Activated T-cell treated with anti-CD3 and anti-CD28 coated beads for 48 hours (primary cell): ENCODE data around the gene CCNA1.

Experiments
- DNase-seq: peaks from one replicate; pipeline ENCODE4 v3.0.0-alpha.2; 2020; ENCODE audit warnings: low read depth

The CCNA1 gene

DNA sequence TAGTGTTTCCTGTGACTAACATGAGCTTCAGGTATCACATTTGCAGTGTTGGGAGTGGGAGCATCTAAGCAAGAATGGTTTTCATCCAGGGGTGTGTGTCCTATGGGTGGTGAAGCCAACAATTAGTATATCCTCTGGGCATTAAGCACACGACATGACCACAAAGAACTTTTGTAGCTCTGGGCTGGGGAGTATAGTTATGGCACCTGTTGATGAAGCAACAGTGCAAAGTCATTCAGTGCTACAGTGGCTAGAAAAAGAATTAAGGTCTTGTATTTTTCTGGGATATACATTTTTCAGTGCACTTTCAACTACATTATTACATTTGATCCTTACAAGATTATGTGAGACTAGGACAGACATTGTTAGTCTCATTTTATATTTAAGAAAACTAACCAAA, 21.8 kb downstream of the CCNA1 start:
- no peak for DNase-seq

DNA sequence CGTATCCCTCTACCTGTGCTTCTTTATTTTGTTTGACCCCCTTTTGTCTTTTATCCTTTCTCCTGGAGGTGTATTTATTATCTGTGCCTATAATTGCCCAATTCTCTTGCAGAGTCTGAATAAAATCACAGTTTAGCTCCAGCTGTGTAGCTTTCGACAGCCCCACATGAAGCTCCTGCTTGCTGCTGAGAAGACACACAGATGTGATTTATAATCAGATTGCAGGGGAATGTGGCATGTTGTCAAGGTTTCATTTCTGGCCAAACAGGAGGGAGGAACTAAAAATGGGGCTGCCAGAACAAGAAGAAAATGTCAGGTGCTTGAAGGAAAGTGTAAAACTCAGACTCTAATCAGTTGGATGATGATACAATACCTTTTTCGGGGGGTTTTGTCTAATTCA, 22.7 kb downstream of the CCNA1 start:
- DNase-seq: no peak

DNA sequence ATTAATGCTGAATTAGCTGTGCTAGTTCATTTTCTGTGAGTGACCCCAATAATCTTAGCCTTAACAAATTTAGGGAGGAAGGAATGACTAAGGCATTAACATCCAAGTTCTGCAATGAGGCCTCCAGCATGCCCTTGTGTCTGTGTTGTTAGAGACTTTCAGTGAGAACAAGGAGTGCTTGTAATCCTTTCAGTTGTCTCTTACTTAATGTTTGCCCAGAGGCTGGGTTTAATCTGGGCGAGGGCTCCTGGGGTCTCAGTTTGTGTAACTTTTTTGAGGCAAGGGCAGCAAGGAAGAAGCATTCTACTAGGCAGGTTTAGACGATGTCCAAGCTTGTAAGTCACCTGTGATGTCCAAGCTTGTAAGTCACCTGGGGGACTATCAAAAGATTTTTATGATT, 24.3 kb downstream of the CCNA1 start:
- DNase-seq: no peak

DNA sequence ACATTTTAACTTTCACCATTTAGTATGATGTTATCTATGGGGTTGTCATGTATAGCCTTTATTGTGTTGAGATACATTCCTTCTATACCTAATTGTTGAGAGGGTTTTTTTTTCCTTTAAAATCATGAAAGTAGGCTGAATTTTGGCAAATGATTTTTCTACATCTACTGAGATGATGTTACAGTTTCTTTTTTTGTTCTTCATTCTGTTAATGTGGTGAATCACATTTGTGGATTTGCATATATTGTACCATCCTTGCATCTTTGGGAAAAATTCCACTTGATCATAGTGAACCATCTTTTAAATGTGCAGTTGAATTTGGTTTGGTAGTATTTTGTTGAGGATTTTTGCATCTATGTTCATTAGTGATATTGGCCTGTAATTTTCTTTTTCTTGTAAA, 29.2 kb downstream of the CCNA1 start:
- no peak for DNase-seq

DNA sequence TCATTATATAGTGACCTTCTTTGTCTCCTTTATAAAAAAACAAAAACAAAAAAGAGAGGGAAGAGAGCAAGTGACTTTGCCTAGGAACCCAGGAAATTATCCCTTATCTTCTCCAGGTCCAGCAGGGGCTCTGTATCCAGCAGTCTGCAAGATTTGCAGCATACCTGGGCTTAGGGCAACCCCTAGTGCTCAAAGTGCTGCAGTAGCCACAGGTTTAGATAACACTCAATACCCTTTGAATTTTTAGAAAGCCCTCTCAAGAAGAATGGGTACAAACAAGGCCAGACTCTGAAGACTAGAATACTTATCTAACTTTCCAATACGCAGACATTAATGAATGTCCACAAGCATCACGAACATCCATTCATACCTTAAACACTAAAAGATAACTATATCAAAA, 43.2 kb downstream of the CCNA1 start:
- no peak for DNase-seq

DNA sequence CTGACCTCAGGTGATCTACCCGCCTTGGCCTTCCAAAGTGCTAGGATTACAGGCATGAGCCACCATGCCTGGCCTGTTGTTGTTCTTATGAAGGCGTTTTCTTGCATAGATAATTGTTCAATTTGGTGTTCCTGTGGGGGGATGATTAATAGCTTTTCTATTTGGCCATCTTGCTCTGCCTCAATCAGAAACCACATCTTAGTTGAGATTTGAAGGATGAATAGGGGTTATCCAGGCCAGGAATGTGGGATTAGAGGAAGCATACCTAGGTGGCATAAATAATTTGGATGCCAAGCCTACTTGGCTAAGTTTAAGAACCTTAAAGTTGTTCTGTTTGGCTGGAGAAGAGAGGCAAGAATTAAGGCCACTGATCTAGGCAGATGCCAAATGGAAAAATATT, 44.4 kb downstream of the CCNA1 start:
- no peak for DNase-seq

DNA sequence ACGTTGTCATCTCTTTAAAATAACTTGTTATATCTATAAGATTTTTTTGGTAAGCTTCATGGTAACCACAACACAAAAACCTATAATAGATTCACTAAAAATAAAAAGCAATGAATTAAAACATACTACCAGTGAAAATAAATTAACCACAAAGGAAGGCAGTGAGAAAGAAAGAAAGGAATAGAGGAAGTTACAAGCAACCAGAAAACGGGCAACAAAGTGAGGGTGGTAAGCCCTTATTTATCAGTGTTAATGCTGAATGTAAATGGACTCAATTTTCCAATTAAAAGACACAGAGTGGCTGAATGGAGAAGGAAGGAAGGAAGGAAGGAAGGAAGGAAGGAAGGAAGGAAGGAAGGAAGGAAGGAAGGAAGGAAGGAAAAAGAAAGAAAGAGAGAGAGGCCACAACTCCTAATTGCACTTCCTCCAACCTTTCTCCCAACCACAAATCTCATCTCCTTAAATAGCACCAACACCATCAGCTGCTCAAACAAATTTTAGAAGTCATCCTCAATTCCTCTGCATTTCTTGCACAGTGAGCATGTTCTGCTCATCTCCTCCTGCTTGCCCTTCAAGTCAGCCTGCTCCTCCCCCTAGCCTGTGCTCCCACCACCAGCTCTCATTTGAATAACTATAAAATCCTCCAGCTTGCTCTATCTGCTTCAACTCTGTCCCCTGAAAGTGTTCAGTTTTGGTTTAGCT, 48.6 kb downstream of the CCNA1 start:
- no peak for DNase-seq

DNA sequence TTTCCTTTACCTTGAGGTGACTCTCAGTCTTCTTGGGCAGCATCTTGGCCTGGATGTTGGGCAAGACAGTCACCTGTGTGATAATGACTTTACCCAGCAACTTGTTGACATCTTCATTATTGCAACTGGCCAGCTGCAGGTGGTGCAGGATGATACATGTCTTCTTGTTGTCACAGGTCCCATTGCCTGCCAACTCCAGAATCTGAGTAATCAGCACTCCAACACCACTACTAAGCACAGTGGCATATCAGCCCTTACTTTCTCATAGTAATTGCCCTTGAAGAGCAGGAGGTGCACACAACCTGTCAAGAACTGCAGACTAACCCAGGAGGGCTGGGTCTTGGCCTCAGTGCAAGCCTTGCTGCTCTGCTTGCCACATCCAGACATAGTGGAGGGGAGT, 57.8 kb downstream of the CCNA1 start:
- DNase-seq: no peak
